ENCODE measurements around the gene PGAP3.

DNA sequence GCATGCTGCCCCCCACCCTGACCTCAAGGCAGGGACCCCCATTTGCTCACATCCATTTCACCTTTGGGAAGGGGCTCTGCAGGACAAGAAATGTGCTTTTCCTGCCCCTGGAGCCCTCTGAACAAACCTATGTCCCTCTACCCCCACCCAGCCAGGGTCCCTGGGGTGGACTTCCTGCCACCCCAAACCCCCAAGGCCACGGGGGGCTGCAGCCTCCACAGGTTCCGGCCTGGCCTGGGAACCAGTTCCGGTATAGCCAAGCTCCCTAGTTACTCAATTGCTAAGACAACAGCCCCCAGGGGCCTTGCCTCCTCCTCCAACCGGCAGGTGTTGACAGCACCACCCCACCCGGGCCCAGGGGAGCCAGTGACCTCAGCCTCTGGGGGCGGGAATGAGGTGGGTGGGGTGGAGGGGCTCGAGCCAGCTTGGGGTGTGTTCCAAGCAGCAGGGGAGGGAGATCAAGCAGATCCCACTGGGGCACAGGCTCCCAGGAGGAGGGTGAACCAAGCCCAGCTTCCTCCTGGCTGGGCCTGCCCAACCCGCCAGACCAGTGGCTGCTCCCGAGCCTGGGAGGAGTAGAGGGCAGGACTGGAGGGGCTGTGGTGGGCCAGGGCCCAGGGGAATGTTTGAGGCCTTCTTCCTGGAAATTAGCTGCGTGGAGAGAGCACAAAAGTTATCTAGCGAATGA, 13.0 kb downstream of the PGAP3 start:
- TF ChIP-seq, protein P1, sequence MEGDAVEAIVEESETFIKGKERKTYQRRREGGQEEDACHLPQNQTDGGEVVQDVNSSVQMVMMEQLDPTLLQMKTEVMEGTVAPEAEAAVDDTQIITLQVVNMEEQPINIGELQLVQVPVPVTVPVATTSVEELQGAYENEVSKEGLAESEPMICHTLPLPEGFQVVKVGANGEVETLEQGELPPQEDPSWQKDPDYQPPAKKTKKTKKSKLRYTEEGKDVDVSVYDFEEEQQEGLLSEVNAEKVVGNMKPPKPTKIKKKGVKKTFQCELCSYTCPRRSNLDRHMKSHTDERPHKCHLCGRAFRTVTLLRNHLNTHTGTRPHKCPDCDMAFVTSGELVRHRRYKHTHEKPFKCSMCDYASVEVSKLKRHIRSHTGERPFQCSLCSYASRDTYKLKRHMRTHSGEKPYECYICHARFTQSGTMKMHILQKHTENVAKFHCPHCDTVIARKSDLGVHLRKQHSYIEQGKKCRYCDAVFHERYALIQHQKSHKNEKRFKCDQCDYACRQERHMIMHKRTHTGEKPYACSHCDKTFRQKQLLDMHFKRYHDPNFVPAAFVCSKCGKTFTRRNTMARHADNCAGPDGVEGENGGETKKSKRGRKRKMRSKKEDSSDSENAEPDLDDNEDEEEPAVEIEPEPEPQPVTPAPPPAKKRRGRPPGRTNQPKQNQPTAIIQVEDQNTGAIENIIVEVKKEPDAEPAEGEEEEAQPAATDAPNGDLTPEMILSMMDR (IDR thresholded peaks at IDR 0.05; ENCODE audit: low read depth, low read length): no peak
- TF ChIP-seq POLR2A (IDR thresholded peaks at IDR 0.05; ENCODE audit: extremely low read depth, insufficient read length): no peak
- no peak; the same call in 1 of the 2 replicates for TF ChIP-seq MYC (IDR thresholded peaks at IDR 0.05; ENCODE audit: low read depth, low read length)
- TF ChIP-seq, protein P2, sequence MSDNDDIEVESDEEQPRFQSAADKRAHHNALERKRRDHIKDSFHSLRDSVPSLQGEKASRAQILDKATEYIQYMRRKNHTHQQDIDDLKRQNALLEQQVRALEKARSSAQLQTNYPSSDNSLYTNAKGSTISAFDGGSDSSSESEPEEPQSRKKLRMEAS (IDR thresholded peaks at IDR 0.05; ENCODE audit: low read depth, low read length): peak; percentile 53
